Measurements from ENCODE around the gene VIPR2. TPM values are rescaled to one million over a fixed set of nuclear protein-coding genes. Genes with fewer than 3 reads are reported as not detected.
A peak's percentile ranks its signal among the peaks of the same experiment; 100 is the strongest.
"Not testable (repeated sequence)": the region's sequence is repeated elsewhere in the genome, so short reads cannot be mapped to it uniquely, and the experiment has no call there.

VIPR2 gene
- total and polyA plus RNA-seq, 2 donors from 2014 or later: 0.91 to 1.3 TPM

DNA sequence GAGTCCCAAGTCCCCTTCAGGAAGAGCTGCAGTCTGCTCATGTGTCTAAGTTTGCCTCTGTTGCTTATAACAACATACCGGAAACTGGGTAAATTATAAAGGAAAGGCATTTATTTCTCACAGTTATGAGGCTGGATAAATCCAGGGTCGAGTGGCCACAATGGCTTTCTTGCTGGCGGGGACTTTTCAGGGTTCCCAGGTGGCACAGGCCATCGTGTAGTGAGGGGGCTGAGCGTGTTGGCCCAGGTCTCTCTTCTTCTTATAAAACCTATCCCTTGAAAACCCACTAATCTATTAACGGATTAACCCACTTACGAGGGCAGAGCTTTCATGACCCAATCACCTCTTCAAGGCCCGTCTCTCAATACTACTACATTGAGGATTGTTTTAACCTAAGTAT lies 8.7 kb downstream of the VIPR2 start:
- H3K9ac ChIP-seq (ENCODE audit: low read length in 3 of 3): no peak overlapping the region
- no peaks in the 10 kb centered on the region for H3K4me1 ChIP-seq (ENCODE audit: control insufficient read depth in 2 of 3, insufficient read depth in 2 of 3, low read depth in 1 of 3, low read length in 3 of 3)
- no peaks in the 10 kb centered on the region for H3K27me3 ChIP-seq (ENCODE audit: control insufficient read depth, insufficient read depth, low read length)
- DNase-seq: no peak
- H3K27ac ChIP-seq (ENCODE audit: low read depth in 2 of 2, low read length in 2 of 2): no peak overlapping the region
- no peak for FAIRE-seq
- H3K9me3 ChIP-seq (ENCODE audit: control insufficient read depth in 2 of 3, insufficient read depth in 1 of 3, low read length in 3 of 3): peaks cover 0 to 2% (median 0%) of the 10 kb centered on the region in 3 donors
- intact Hi-C loops (cut with DNase I): no loop called here
- no peaks in the 10 kb centered on the region for H3K36me3 ChIP-seq (ENCODE audit: control insufficient read depth in 2 of 3, insufficient read depth in 3 of 3, low read length in 3 of 3)
- TF ChIP-seq, protein P1, sequence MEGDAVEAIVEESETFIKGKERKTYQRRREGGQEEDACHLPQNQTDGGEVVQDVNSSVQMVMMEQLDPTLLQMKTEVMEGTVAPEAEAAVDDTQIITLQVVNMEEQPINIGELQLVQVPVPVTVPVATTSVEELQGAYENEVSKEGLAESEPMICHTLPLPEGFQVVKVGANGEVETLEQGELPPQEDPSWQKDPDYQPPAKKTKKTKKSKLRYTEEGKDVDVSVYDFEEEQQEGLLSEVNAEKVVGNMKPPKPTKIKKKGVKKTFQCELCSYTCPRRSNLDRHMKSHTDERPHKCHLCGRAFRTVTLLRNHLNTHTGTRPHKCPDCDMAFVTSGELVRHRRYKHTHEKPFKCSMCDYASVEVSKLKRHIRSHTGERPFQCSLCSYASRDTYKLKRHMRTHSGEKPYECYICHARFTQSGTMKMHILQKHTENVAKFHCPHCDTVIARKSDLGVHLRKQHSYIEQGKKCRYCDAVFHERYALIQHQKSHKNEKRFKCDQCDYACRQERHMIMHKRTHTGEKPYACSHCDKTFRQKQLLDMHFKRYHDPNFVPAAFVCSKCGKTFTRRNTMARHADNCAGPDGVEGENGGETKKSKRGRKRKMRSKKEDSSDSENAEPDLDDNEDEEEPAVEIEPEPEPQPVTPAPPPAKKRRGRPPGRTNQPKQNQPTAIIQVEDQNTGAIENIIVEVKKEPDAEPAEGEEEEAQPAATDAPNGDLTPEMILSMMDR (IDR thresholded peaks at IDR 0.05; ENCODE audit: borderline replicate concordance, extremely low read depth, insufficient read depth): no peak
- H3K4me3 ChIP-seq (ENCODE audit: low read length in 3 of 3): no peak overlapping the region

DNA sequence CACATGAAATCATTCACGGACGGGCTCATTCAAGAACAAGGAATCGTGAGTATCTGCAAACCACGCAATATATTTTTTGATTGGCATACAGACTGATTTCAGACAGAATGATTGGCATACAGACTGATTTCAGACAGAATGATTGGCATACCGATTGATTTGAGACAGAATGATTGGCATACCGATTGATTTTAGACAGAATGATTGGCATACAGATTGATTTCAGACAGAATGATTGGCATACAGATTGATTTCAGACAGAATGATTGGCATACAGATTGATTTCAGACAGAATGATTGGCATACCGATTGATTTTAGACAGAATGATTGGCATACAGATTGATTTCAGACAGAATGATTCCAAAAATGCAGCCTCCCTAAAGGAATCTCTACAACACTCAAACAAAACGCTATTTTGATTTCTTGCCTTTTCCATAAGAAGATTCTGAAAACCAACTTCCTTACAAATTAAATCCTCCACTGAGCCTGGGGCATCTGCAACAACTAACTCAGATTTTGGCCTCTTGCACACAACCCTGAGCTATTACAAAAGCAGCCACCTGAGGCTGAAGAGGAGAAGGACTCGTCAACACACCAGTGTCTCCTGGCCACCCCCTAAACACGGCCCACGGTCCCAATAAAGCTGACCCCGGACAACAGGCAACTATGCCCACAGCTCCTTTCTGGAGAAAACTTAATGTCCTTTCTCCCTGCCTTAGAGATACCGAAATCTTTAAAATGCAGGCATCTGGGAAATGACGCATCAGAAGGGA lies 11.8 kb downstream of the VIPR2 start:
- peak in 1 of 5 donors; percentile 35 for DNase-seq
- intact Hi-C loops (cut with DNase I); H3K9me3 ChIP-seq (ENCODE audit: control insufficient read depth in 2 of 3, insufficient read depth in 1 of 3, low read length in 3 of 3); H3K27ac ChIP-seq (ENCODE audit: low read depth in 2 of 2, low read length in 2 of 2); H3K36me3 ChIP-seq (ENCODE audit: control insufficient read depth in 2 of 3, insufficient read depth in 3 of 3, low read length in 3 of 3); H3K9ac ChIP-seq (ENCODE audit: low read length in 3 of 3); H3K4me3 ChIP-seq (ENCODE audit: low read length in 3 of 3); FAIRE-seq; H3K27me3 ChIP-seq (ENCODE audit: control insufficient read depth, insufficient read depth, low read length); H3K4me1 ChIP-seq (ENCODE audit: control insufficient read depth in 2 of 3, insufficient read depth in 2 of 3, low read depth in 1 of 3, low read length in 3 of 3): not testable (repeated sequence)

DNA sequence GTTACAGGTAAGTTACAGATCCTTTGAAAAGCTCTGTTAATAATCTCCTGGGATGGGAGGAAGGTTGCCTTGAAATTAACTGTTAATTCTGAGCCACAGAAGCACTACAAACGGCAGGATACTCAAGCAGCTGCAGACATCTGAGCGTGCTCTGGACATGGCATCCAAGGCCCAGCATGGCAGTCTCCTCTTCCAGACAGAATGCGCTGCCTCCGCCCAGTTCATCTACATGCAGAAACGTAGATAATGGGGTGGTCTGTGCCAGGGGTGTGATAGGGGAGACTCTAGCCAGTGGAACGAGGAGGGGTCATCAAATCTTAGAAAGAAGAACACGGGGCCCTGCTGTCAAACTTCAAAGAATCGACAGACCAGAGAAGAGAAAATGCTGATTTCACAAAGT lies 13.8 kb downstream of the VIPR2 start:
- no peak overlapping the region for H3K27ac ChIP-seq (ENCODE audit: low read depth in 2 of 2, low read length in 2 of 2)
- H3K9ac ChIP-seq (ENCODE audit: low read length in 3 of 3): no peak overlapping the region
- intact Hi-C loops (cut with DNase I): no loop called here

DNA sequence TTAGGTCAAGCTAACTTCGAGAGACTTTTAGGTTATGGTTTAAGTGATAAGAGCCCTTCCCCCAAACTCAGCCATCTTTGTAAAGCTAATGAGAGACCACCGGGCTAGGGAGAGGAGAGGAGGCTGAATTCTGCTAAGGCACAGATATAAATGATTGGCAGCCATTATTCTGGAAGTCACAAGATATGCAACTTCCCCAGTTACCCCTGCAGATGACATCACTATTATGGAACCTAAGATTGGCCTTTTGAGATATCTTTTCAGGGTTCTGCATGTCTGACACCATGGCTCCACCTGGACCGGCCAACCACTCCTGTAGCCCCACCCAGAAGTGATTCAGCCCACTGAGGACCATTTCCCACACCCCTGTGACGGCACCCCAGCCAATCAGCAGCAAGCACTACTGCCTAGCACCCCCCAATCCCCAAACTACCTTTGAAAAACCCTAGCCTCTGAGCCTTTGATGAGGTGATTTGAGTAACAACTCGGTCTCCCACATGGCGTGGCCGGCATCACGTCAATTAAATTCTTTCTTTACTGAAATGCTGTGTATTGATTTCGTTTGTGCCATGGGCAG lies 14.4 kb downstream of the VIPR2 start:
- no peaks in the 10 kb centered on the region for H3K27me3 ChIP-seq (ENCODE audit: control insufficient read depth, insufficient read depth, low read length)
- H3K4me1 ChIP-seq (ENCODE audit: control insufficient read depth in 2 of 3, insufficient read depth in 2 of 3, low read depth in 1 of 3, low read length in 3 of 3): no peaks in the 10 kb centered on the region
- no peak overlapping the region for H3K4me3 ChIP-seq (ENCODE audit: low read length in 3 of 3)
- TF ChIP-seq, protein P1 (IDR thresholded peaks at IDR 0.05; ENCODE audit: borderline replicate concordance, extremely low read depth, insufficient read depth): no peak
- H3K27ac ChIP-seq (ENCODE audit: low read depth in 2 of 2, low read length in 2 of 2): no peak overlapping the region
- intact Hi-C loops (cut with DNase I): no loop called here
- no peak overlapping the region for H3K9ac ChIP-seq (ENCODE audit: low read length in 3 of 3)
- DNase-seq: peak in 1 of 5 donors; percentile 18
- FAIRE-seq: no peak
- H3K36me3 ChIP-seq (ENCODE audit: control insufficient read depth in 2 of 3, insufficient read depth in 3 of 3, low read length in 3 of 3): no peaks in the 10 kb centered on the region
- no peaks in the 10 kb centered on the region for H3K9me3 ChIP-seq (ENCODE audit: control insufficient read depth in 2 of 3, insufficient read depth in 1 of 3, low read length in 3 of 3)

More for the DNA sequence above, 13.8 kb downstream of the VIPR2 start:
- H3K4me3 ChIP-seq (ENCODE audit: low read length in 3 of 3): no peak overlapping the region
- TF ChIP-seq, protein P1 (IDR thresholded peaks at IDR 0.05; ENCODE audit: borderline replicate concordance, extremely low read depth, insufficient read depth): no peak
- no peaks in the 10 kb centered on the region for H3K9me3 ChIP-seq (ENCODE audit: control insufficient read depth in 2 of 3, insufficient read depth in 1 of 3, low read length in 3 of 3)
- H3K27me3 ChIP-seq (ENCODE audit: control insufficient read depth, insufficient read depth, low read length): no peaks in the 10 kb centered on the region
- H3K36me3 ChIP-seq (ENCODE audit: control insufficient read depth in 2 of 3, insufficient read depth in 3 of 3, low read length in 3 of 3): no peaks in the 10 kb centered on the region
- FAIRE-seq: no peak
- peak in 2 of 5 donors; percentile 29 to 39 for DNase-seq
- H3K4me1 ChIP-seq (ENCODE audit: control insufficient read depth in 2 of 3, insufficient read depth in 2 of 3, low read depth in 1 of 3, low read length in 3 of 3): no peaks in the 10 kb centered on the region

Data from kidney (tissue), 14 donors.